HepG2 (cell line): ENCODE results near the gene PRPF38A. TPM values are rescaled to one million over a fixed set of nuclear protein-coding genes. Genes with fewer than 3 reads are reported as not detected.
A peak's percentile ranks its signal among the peaks of the same experiment; 100 is the strongest.

Experiments used
- BRD4 ChIP-seq: sonication (generic); formaldehyde crosslinking; IDR thresholded peaks from 2 replicates; pipeline ENCODE4 v1.4.0; 2020; ENCODE audit warnings: missing genetic modification reagents
- ETS1 ChIP-seq: sonication (generic); formaldehyde crosslinking; IDR thresholded peaks from 2 replicates; pipeline ENCODE4 v1.4.0; 2020; ENCODE audit warnings: missing genetic modification reagents
- EZH2 ChIP-seq: conservative IDR thresholded peaks from 2 replicates; pipeline ENCODE4 v1.6.1; 2012; ENCODE audit warnings: mild to moderate bottlenecking, low read depth, low read length, moderate library complexity
- FOXP1 ChIP-seq, 2 experiments: fragments of 450-650 bp in 1 of 2; IDR thresholded peaks; 2 replicates each; pipeline ENCODE4 v1.6.1; 2017 to 2018; ENCODE audit warnings: antibody characterized with exemption in 1 of 2
- MAZ ChIP-seq, 2 experiments: sonication (generic) in 1 of 2; formaldehyde crosslinking in 1 of 2; IDR thresholded peaks; 2 replicates each; pipeline versions ENCODE4 v1.5.0 to v1.6.1; 2012 to 2020; ENCODE audit warnings: low read depth in 2 of 2, mild to moderate bottlenecking in 2 of 2, borderline replicate concordance in 1 of 2, improper control_type of control experiment in 1 of 2, low read length in 1 of 2, missing genetic modification reagents in 1 of 2, moderate library complexity in 1 of 2
- PREB ChIP-seq: sonication (generic); formaldehyde crosslinking; IDR thresholded peaks from 2 replicates; pipeline ENCODE4 v1.4.0; 2020; ENCODE audit warnings: missing genetic modification reagents
- RCOR2 ChIP-seq: IDR thresholded peaks from 2 replicates; pipeline ENCODE4 v1.6.1; 2016; ENCODE audit warnings: missing biosample characterization, missing genetic modification reagents
- RXRA ChIP-seq: sonication (generic); formaldehyde crosslinking; IDR thresholded peaks from 2 replicates; pipeline ENCODE4 v1.5.1; 2020; ENCODE audit warnings: missing genetic modification reagents
- XBP1 ChIP-seq: sonication (generic); formaldehyde crosslinking; IDR thresholded peaks from 2 replicates; pipeline ENCODE4 v1.5.0; 2020; ENCODE audit warnings: missing genetic modification reagents
- ZBTB42 ChIP-seq: sonication (generic); formaldehyde crosslinking; IDR thresholded peaks from 2 replicates; pipeline ENCODE4 v1.5.0; 2020; ENCODE audit warnings: mild to moderate bottlenecking, missing genetic modification reagents
- ZNF3 ChIP-seq: IDR thresholded peaks from 2 replicates; pipeline ENCODE4 v1.7.0; 2017; ENCODE audit warnings: inconsistent platforms
- ZNF318 ChIP-seq: sonication (generic); formaldehyde crosslinking; IDR thresholded peaks from 2 replicates; pipeline ENCODE4 v1.4.0; 2020; ENCODE audit warnings: mild to moderate bottlenecking, missing genetic modification reagents
- ZNF33A ChIP-seq: sonication (generic); formaldehyde crosslinking; IDR thresholded peaks from 2 replicates; pipeline ENCODE4 v1.5.1; 2020; ENCODE audit warnings: missing genetic modification reagents, mild to moderate bottlenecking, moderate library complexity, borderline replicate concordance
- ZNF513 ChIP-seq: sonication (generic); formaldehyde crosslinking; conservative IDR thresholded peaks from 2 replicates; pipeline ENCODE4 v1.5.0; 2020; ENCODE audit warnings: missing genetic modification reagents
- ZNF674 ChIP-seq: sonication (generic); formaldehyde crosslinking; IDR thresholded peaks from 2 replicates; pipeline ENCODE4 v1.5.0; 2020; ENCODE audit warnings: low read depth, mild to moderate bottlenecking, missing genetic modification reagents
- ZSCAN21 ChIP-seq: sonication (generic); formaldehyde crosslinking; IDR thresholded peaks from 2 replicates; pipeline ENCODE4 v1.8.0; 2022; ENCODE audit warnings: mild to moderate bottlenecking, missing genetic modification reagents, moderate library complexity, borderline replicate concordance
- polyA plus RNA-seq, 8 experiments: library from polyadenylated mRNA; depleted of rRNA in 3 of 8; stranded (reverse) in 7 of 8; unstranded in 1 of 8; fragments of >200 nt; fragmentation: Illumina TruSeq in 4 of 8; extraction: Trizol in 4 of 8; gene quantifications; 2 replicates each; pipeline versions ENCODE4 v1.2.1 to v1.2.3, GENCODE V29; 2011 to 2016; ENCODE audit warnings: low read depth in 4 of 8, missing spikeins in 1 of 8, mixed read lengths in 1 of 8; ENCODE audit not compliant: insufficient read depth in 1 of 8
- total RNA-seq, 5 experiments: library from RNA; depleted of rRNA; stranded (reverse); fragments of >200 nt; fragmentation: Illumina TruSeq; extraction: Trizol; gene quantifications; 2 replicates each; pipeline ENCODE4 v1.2.3, GENCODE V29; 2016; ENCODE audit warnings: low read depth in 1 of 5

PRPF38A gene
- total and polyA plus RNA-seq, 2 of the 13 experiments (the other 11 are each of a cell fraction or from before 2014, with no cell fraction given), result 18.3 to 45.5 TPM

GRCh38 chr1:52365746-52366516, 38.5 kb upstream of the PRPF38A start, which contains the start of gene CC2D1B (continued):
- TF ChIP-seq ZBTB42 (CRISPR knock-in tag) (0 out of 2 replicates have a peak, but pooled peaks have one; percentile 74), FOXP1 (IDR thresholded peaks at IDR 0.05) (no peak), FOXP1 (CRISPR knock-in tag; IDR thresholded peaks at IDR 0.05) (no peak), ETS1 (CRISPR knock-in tag) (no peak), BRD4 (CRISPR knock-in tag) (peak; percentile 83; the same call in 1 of the 2 replicates), ZNF318 (no peak), PREB (CRISPR knock-in tag) (no peak; the same call in 1 of the 2 replicates), MAZ (IDR thresholded peaks at IDR 0.05; ENCODE audit: borderline replicate concordance, low read depth, low read length) (peak; percentile 91; the same call in 1 of the 2 replicates), MAZ (CRISPR knock-in tag; IDR thresholded peaks at IDR 0.05; ENCODE audit: low read depth) (peak; percentile 79), XBP1 (CRISPR knock-in tag) (peak; percentile 87; the same call in 1 of the 2 replicates), ZNF3 (no peak), ZNF513 (CRISPR knock-in tag) (no peak; the same call in 1 of the 2 replicates), RXRA (CRISPR knock-in tag) (peak; percentile 54), ZSCAN21 (CRISPR knock-in tag) (peak; percentile 82; the same call in 1 of the 2 replicates), ZNF674 (no peak), EZH2 (no peak), ZNF33A (CRISPR knock-in tag) (no peak), RCOR2 (no peak)
